ENCODE results near the gene DEFB110.

DNA sequence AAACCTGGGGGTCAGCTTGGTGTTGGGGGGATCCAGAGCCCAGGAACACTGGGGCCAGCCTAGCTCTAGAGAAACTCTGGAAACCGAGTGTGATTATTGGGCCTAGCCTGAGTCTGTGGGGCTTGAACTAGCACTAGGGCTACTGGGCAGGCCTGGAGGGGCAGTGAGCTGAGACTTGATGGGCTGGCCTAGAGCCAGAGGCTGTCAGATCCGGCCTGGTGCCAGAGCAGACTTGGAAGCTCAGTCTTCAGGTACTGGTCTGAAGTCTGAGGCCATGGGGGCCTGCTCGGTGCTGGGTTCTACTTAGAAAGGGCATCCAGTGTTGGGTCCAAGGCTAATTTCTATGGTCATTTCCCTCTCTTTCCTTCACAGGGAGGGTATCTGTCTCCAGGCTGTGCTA, 25.2 kb upstream of the DEFB110 start:
- TF ChIP-seq GATA2 (IDR thresholded peaks at IDR 0.05; ENCODE audit: low read depth, low read length), result no peak
- no peak for TF ChIP-seq GATA3 (IDR thresholded peaks at IDR 0.05; ENCODE audit: low read depth, low read length)
